GM21423 (cell line): ENCODE measurements around the gene TMPRSS11D.

ENCODE experiments used
- ATAC-seq: cut with Tn5 transposase; IDR thresholded peaks from one replicate; pipeline ENCODE4 v1.9.1; 2021; ENCODE audit warnings: mild to moderate bottlenecking, moderate library complexity; ENCODE audit not compliant: unreplicated experiment

The TMPRSS11D gene

DNA sequence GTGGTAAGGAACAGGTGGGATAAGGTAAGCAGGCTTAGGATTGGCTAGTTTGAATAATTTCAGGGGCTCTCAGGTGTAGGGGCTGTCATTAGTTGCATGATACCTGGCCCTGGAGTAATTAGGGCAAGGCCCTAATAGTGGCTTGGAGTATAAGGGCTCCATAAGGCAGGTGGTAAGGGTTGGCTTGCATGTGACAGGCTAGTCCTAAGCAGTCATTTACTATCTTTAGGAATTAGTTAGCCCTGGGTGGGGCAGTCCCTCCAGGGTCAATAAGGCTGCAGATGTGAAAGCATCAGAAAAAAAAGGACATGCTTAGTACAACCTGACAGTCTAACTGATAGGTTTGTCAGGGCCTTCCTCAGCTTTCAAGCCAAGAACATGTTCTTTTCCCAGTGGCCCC is 7.8 kb upstream of the TMPRSS11D start:
- no peak for ATAC-seq

GRCh38 chr4:67886281-67886680 is 2.5 kb upstream of the TMPRSS11D start:
- no peak for ATAC-seq

- no peak for ATAC-seq
Observed at GRCh38 chr4:67885762-67886161, 2.0 kb upstream of the TMPRSS11D start.

DNA sequence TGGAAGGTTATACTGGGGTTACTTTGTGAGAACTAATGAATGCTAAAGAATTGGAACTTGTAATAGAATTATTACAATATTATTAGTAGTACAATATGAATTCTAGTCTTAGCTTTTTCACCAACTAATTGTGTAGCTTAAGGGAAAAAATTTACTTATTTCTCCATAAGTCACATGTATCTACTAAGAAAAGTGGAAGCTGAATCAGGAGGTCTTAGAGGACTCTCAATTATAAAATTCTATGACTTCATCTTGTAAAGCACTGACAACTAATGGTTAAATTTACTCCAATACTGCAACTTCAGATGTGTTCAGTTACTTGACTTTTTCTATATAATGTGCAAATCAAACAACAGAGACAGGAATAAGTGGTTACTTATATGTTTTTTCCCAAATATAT is 899 bp upstream of the TMPRSS11D start:
- ATAC-seq = no peak

DNA sequence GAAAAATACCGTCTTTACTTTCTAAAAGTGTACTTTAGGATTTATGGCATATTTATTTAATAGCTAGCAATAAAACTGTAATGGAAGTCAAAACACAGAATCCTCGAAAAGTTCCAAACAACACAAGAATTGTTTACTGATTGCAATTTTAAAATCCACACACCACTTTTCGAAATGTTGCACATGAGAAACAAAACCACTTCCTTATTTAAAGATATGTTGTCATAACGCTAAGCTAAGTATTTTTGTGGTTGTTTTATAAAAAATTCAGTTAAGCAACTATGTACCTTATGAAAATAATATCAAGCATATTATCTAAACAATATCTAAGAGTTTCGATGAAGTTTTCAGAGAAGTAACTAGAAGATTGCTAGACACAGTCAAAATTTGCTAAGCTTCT is 344 bp downstream of the TMPRSS11D start:
- ATAC-seq = no peak

GRCh38 chr4:67880866-67881610 is 2.8 kb downstream of the TMPRSS11D start:
- ATAC-seq = no peak

GRCh38 chr4:67879486-67879885 is 4.3 kb downstream of the TMPRSS11D start:
- no peak for ATAC-seq

DNA sequence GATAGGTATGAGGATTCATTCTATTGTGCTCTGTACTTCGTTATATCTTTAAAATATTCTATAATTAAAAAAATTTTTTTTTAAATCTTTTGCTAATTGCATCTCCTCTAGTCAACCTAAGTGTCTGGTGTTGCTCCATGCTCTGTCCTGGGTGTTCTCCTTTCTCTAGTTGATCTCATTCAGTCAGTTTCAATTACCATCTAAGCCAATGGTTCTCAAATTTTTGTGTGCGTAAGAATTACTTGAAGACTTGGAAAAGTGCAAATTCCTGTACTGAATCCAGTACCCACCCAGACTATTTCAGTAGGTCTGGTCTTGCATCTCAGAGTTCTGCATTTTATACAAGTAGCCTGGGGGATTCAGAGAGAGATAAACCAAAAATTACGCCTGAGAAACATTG is 6.7 kb downstream of the TMPRSS11D start:
- no peak for ATAC-seq

DNA sequence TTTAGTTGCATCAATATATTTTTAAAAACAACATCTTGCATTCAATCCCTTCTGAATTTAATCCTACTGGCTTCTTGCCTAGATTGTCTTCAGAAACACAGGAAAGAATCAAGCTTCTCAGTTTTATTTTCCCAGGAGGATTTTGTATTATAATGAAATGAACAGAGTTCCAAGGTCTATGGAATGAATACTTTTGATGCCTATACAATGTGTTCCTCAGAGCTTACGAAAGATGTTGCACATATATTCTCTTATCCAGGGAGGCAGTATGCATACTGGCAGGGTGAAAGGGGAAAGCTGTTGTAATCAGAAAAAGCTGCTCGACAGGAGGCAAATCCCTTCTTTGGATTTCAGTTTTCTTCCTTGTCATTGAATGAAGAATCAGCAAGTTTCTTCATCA is 8.8 kb downstream of the TMPRSS11D start:
- no peak for ATAC-seq

DNA sequence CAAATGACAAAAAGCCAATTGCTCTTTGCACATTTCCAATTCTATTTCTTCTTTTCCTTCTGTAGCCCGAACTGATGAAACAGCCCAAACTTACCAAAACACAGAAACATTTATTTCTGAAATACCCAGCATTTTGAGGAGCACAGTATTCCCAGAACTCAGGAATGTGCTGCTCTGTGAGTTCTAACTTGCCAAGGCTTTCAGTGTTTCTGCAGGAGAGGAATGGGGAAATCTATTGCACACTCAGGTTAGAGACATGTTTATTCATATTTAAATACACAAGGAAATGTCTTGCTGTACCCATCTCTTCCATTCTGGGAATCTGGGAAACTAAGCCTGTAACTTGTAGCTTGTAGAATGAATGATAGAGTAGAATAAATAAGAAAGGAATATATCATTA is 10.7 kb downstream of the TMPRSS11D start:
- ATAC-seq = no peak

DNA sequence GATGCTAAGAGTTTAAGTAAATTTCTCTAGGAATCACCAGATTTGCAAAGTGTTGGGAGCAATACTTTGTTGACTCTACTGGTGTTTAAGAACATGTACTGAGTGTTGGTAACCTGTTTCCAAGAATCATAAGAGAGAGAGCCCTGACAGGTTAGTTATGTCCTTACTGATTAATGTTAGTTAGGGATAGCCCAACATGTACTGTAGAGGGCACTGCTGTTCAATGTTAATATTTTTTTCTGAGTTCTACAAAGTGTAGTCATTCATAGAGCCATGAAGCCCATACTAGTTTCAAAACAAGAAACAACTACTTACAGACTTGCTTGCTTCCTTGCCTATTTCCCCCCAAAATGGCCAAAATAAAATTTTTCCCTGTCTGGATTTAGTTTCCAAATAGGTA is 11.9 kb downstream of the TMPRSS11D start:
- peak; percentile 81 for ATAC-seq

GRCh38 chr4:67869580-67870190 is 14.1 kb downstream of the TMPRSS11D start:
- ATAC-seq = no peak

GRCh38 chr4:67861513-67861912 is 22.3 kb downstream of the TMPRSS11D start:
- no peak for ATAC-seq

DNA sequence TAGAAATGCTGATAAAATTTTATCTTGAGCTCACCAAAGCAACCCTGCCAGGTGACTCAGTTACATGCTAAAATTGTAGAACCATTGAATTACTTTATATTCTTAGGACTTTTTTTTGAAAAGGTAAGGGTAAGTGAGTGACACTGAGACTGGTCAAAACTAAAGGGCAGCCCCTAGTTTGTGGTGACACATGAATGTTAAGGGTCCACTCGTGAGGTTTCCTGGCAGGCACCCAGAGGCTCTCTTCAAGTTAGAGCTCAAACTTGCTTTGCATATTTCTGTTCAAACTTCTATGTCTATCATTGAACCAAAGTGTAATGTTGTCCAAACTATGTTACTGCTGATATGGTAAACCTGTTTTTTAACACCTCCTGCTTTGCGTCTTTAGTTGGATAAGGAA is 30.5 kb downstream of the TMPRSS11D start:
- no peak for ATAC-seq

DNA sequence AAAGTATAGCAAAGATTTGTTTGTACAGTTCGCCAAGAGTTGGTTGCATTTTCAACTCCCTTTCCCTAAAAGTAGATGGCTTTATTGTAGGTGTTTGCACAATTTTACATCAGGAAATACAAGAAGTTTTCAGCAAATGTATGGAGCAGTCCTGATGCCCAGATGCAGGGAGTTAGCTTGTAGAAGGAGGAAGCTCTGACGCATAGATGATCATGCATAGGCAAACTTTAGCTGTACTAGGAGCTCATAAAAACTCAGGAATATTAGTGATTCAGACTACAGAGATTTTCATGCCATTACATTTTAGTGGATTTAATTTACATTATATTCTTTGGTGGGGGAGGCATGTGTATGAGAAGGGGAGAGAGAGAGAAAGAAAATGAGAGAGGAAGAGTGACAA is 62.9 kb downstream of the TMPRSS11D start:
- ATAC-seq = no peak

DNA sequence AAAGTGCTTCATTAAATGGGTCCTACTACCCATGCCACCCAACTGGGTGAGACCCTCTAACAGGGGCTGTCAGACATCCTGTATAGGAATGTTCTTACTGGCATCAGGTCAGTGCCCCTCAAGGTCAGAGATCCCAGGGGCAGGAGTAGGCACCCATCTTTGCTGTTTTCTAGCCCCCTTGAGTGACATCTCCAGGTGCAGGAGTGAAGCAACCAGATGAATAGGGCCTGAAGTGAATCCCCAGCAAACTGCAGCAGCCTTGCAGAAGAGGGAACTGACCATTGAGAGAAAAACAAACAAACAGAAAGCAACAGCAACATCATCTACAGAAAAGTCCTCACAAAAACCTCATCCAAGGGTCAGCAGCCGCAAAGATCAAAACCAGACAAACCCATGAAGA is 73.8 kb downstream of the TMPRSS11D start:
- no peak for ATAC-seq

DNA sequence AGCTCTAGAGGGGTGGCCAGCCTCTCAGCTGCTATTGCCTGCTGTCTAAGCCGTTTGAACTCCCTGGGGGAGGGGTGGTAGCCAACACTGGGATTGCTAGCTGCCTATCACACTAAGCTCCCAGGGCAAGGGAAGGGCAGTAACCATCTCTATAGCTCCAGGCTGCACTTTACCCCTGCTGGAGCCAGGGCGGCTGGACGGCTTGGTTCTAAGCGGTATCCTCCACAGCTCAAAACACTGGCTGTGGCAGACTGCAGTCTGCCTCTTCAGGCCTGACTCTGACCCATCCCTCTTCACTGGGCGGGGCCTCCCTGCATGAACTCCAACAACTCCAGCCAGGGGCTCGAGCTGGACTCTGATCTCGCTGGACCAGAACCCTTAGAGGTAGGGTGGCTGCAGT is 74.3 kb downstream of the TMPRSS11D start:
- ATAC-seq = no peak

DNA sequence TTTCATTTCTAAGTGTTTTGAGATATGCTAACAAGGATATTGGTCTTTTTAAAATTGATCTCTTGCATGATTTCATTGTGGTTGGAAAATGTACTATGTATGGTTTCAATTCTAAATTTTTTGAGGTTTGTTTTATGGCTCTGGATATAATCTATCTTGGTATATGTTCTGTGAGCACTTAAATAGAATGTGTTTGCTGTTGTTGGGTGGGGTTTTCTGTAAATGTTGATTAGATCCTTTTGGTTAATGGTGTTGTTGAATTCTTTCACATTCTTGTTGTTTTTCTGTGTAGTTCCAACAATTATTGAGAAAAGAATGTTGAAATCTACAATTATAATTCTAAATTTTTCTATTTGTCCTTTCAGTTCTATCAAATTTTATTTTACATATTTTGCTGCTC is 87.0 kb downstream of the TMPRSS11D start:
- no peak for ATAC-seq

DNA sequence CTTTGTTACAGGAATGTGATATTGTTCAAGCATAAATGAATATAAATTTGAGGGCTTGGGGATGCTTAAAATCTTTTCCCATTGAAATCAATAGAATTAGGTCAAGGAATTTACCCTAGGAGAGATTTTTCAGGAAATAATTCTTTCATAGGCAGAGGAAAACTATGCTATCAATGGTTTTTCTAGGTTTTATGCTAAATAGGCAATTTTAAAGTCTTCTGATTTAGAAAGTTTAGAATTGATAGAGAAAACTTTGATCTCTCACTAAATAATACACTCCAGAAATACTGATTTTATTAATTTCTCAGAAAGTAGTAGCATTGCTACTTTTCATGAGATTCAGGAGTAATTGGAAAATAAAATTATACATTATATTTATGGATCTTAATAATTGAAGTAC is 93.1 kb downstream of the TMPRSS11D start:
- ATAC-seq = no peak

DNA sequence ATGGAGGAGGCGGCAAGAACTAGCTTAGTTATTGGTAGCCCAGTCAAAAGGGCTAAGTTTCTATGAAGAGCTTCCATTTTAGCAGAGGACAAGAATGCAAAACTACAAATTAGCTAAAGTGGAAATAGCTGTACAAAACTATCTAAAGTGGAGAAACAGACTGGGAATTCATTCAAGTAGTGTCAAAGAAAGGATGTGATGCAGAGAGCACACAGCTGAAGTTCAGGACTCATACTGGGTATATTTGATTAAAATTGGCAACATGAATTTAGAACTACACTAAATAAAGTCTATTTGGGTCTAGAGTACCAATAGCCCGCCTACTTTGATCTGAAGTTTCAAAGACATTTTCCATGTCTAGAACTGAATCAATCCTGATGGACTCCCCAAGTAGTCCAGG is 96.5 kb downstream of the TMPRSS11D start:
- ATAC-seq = no peak

GRCh38 chr4:67785528-67785927 is 98.3 kb downstream of the TMPRSS11D start:
- ATAC-seq = no peak

DNA sequence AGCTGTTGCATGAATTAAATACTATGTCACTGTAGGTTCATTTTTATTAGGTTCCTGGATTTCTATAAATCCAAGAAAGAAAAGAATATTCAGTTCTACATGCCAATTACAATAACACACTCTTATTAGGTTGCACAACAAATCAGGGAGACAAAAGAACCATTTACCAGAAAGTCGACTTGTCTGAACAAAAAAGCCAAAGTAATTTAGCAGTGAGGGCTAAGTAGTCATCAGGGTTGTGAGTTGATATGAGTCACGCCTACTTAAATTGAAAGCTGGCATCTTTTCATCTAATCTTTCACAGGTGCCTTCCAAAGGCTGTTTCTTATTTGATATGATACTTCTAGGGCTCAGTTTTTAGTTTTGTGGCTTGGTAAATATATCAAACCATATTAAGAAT is 104.2 kb downstream of the TMPRSS11D start:
- no peak for ATAC-seq

DNA sequence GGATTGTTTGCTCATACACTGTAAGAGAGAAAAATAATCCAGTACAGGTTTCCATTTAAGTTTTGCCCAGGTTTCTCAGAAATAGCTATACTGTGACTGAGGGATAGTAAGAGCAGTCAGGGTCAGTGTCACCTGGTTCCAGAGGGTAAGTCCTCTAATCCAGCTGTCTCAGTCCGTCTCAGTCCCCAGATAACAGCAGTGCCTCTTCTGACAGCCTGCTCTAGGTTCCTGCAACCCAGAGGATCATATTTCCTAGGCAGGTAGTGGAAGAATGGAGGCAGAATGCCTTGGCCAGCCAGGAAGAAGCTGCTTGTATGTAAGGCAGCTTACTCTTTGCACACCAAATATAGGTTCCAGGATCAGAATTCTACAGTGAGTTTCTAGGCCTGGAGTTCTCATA is 107.1 kb downstream of the TMPRSS11D start:
- no peak for ATAC-seq
